AG08395 (cell line): ENCODE results near the gene USP9Y.
"Not testable (repeated sequence)": the region's sequence is repeated elsewhere in the genome, so short reads cannot be mapped to it uniquely, and the experiment has no call there.

Experiments used
- DNase-seq: peaks from one replicate; pipeline ENCODE4 v3.0.0; 2012; ENCODE audit warnings: mixed read lengths, low spot score

Gene USP9Y, protein sequence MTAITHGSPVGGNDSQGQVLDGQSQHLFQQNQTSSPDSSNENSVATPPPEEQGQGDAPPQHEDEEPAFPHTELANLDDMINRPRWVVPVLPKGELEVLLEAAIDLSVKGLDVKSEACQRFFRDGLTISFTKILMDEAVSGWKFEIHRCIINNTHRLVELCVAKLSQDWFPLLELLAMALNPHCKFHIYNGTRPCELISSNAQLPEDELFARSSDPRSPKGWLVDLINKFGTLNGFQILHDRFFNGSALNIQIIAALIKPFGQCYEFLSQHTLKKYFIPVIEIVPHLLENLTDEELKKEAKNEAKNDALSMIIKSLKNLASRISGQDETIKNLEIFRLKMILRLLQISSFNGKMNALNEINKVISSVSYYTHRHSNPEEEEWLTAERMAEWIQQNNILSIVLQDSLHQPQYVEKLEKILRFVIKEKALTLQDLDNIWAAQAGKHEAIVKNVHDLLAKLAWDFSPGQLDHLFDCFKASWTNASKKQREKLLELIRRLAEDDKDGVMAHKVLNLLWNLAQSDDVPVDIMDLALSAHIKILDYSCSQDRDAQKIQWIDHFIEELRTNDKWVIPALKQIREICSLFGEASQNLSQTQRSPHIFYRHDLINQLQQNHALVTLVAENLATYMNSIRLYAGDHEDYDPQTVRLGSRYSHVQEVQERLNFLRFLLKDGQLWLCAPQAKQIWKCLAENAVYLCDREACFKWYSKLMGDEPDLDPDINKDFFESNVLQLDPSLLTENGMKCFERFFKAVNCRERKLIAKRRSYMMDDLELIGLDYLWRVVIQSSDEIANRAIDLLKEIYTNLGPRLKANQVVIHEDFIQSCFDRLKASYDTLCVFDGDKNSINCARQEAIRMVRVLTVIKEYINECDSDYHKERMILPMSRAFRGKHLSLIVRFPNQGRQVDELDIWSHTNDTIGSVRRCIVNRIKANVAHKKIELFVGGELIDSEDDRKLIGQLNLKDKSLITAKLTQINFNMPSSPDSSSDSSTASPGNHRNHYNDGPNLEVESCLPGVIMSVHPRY (N-terminal part only)

GRCh38 chrY:12701181-12701695 is at the start of gene USP9Y:
TSS of gene USP9Y (plus strand) at chrY:12701231. CDS start at chrY:12709448, 8,217 bp downstream.
- DNase-seq: no peak

DNA sequence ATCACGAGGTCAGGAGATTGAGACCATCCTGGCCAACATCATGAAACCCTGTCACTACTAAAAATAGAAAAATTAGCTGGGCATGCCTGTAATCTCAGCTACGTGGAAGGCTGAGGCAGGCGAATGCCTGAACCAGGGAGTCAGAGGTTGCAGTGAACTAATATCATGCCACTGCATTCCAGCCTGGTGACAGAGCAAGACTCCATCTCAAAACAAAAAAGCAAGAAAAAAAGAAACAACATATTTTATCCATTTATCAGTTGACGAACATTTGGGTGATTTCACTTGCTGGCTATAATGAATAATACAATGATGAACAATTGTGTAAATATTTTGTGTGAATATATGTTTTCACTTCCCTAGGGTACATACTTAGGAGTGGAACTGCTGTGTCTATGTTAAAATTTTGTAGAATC is 49.4 kb upstream of the USP9Y start:
- no peak for DNase-seq

DNA sequence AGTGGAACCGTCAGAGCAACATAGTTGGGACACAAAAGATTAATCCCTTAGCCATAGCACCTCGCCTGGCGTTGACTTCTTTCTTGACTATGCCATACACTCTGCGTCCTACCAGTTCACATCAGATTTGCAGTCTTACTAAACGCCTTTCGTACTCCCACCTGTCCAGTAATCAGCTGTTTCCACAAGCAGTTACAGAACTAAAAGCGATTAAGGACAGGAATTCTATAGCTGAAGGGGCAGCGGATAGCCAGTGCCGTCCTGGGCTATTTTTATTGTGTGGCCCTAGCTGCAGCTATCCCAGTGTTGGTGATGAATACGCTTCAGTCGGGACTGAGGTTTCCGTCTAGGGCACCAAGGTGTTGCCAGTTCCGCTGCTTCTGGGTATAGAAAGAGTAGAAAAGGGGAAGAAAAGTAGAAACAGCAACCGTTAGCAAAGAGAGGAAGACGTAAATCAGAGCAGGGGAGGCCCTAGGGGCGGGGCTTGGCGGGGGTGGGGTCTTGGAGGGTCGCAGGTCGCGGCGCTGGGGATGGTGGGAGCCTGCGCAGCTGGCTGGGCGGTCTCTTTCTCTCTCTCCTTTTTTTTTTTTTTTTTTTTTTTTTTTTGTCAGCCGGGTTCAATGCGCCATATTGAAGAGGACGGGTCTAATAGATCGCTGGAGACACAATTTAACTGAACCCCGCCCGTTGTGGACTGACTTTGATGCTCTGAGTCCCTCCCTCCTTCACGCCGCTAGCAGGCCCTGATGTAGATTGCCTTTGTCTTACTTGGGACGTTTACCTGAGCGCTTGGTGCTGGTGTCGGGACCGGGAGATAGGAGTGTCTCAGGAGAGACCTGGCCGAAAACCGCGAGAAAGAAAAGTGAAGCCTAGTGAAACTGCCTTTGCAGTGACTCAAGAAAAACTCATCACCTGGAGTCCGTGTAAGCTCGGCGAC is 39.0 kb upstream of the USP9Y start:
- DNase-seq: no peak

GRCh38 chrY:12662745-12663591 is 38.1 kb upstream of the USP9Y start:
- DNase-seq: no peak

DNA sequence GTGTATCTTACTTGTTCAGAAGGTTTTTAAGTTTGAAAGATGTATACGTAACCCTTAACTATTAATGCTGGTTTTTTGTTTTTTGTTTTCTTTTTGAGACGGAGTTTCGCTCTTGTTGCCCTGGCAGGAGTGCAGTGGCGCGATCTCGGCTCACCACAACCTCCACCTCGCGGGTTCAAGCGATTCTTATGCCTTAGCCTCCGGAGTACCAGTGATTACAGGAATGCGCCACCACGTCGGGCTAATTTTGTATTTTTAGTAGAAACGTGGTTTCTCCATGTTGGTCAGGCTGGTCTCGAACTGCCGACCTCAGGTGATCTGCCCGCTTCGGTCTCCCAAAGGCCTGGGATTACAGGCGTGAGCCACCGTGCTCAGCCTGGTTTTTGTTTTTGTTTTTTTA is 37.2 kb upstream of the USP9Y start:
- DNase-seq: not testable (repeated sequence)

DNA sequence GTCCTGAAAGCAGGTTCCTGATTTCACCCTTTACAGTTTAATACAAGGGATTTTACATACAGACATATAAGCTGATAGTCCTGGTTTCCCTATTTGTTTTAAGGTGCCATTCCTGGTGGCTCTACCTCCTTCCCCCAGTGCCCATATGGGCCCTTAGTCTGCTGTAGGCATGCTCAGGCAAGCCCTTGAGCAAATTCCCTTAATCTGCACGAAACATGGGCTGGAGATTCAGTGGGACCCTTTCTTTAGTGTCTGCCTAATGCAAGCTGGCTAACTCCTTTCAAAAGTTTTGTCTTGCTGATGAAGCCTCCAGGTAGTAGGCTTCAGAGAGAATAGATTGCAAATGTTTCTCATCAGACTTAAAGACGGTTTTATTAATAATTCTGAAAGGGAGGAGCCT is 22.9 kb upstream of the USP9Y start:
- no peak for DNase-seq

DNA sequence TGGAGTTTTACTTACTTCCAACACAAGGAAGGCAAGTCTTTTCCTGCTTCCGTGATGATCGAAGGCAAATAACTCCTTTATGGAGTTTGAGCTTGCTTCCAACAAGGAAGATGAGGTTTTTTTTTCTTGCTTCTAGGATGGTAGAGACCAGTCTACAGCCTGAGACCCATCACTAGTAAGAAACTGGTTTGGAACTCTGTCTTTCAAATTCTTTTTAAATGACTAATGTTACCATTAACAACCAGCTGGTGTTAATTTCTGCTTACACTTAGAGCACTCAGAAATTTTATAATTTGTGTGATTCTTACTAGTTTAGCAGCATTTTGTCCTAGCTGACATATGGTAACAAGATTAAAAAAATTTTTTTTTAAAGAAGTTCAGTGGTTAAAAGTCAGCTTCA is 19.5 kb upstream of the USP9Y start:
- DNase-seq: no peak

GRCh38 chrY:12688337-12688736 is 12.7 kb upstream of the USP9Y start:
- DNase-seq: no peak

GRCh38 chrY:12700087-12700486 is 944 bp upstream of the USP9Y start:
- no peak for DNase-seq

- DNase-seq: no peak
Observed at GRCh38 chrY:12702174-12702573, 1.1 kb downstream of the USP9Y start.

GRCh38 chrY:12710460-12710859 is 9.4 kb downstream of the USP9Y start:
- no peak for DNase-seq

GRCh38 chrY:12715376-12715775 is 14.3 kb downstream of the USP9Y start:
- DNase-seq: no peak

GRCh38 chrY:12729746-12730145 is 28.7 kb downstream of the USP9Y start:
- no peak for DNase-seq

- no peak for DNase-seq
Observed at GRCh38 chrY:12733625-12734024, 32.6 kb downstream of the USP9Y start.

DNA sequence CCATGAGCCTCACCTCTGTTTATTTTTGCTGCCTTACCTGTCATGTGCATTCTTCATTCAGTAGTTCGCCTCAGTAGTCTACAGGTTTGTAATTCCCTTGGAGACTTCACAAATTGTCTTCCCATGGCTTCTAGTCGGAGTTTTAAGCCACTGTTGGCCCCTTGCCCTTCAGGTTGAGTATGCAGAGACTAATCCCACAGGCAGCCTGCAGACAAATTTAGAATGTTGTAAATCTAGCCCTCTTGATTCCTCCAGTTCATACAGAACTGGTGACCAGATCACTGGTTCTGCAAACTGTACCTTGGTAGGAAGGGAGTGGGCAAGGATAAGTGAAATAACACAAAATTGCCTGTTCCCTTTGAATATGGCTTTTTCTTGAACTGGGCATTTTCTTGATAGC is 33.0 kb downstream of the USP9Y start:
- DNase-seq: no peak

GRCh38 chrY:12741414-12741813 is 40.4 kb downstream of the USP9Y start:
- no peak for DNase-seq

- DNase-seq: no peak
Observed at GRCh38 chrY:12742725-12743124, 41.7 kb downstream of the USP9Y start.

DNA sequence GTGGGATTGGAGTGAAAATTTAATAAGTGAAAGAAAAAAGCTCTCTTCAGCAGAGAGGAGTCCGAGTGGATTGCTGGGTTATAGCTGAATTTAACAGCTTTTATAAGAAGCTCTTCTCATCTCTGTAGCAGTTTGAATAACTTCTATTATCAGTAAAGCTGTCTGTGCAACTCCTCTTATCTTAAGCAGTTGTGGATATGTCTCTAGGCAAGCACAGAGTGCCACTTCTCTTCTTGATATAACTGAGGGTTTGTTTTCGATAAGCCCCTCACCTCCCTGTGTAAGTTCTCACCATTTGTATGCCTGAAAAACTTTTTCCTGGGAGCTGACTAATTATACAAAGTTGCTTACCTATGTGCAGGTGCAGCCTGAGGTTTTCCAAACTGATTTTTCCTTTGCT is 43.1 kb downstream of the USP9Y start:
- DNase-seq: no peak

DNA sequence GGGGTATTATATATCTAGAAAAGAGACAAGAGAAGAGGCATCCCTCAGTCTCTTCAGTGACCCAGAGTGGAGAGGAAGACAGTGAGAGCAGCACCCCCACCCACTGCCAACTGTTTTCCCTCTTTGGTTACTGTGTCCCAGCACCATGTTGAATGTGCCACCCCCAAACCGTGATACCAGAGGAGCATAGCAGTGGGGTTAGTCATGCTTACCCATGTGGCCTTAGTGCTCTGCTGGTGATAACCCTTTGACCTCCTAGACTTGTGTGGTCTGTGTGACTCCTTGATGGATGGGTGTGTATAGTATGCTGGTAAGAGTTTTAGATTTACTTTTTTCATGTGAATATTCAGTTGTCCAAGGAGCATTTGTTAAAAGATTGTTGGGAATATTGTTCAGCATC is 48.3 kb downstream of the USP9Y start:
- no peak for DNase-seq

GRCh38 chrY:12752856-12753255 is 51.8 kb downstream of the USP9Y start:
- no peak for DNase-seq

DNA sequence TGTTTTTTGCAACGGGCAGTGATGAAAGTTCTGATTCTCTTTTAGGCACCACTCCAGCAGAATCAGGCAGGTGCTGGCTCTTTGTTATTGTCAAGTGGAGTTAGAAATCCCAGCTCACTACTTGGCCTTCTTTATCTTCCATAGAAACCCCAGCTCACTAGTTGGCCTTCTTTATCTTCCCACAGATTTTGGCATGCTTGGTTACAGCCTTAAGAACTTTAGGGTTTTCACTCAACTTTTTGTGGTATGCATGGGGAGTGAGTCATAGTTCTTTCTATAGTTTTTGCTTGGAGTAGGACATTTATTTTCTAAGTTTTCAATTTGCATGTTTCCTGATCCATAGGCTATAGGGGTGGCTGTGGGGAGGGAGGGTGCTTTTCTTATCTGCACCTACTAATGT is 55.0 kb downstream of the USP9Y start:
- no peak for DNase-seq
